ENCODE results near the gene C1orf116. TPM values are rescaled to one million over a fixed set of nuclear protein-coding genes. Genes with fewer than 3 reads are reported as not detected.

C1orf116 gene
- under 1 TPM in 1 of 2 donors, not detected in 1; 0.06 TPM for total RNA-seq

GRCh38 chr1:207032528-207033017 lies at the start of gene C1orf116:
C1orf116 (minus strand) TSS chr1:207032756; CDS start chr1:207027598, 5,158 bp downstream.
- ATAC-seq = no peak
- no peak within 1 kb of the TSS for H3K27ac Mint-ChIP-seq
- no peaks in the 10 kb centered on the region for H3K36me3 Mint-ChIP-seq
- no peaks in the 10 kb centered on the region for H3K9me3 Mint-ChIP-seq
- no peak for DNase-seq (ENCODE audit: low spot score in 2 of 2)

- ATAC-seq (no peak), DNase-seq (ENCODE audit: low spot score in 2 of 2) (no peak)
- no peaks in the 10 kb centered on the region for H3K9me3 Mint-ChIP-seq
- H3K27ac Mint-ChIP-seq = no peak overlapping the region
- H3K36me3 Mint-ChIP-seq = no peaks in the 10 kb centered on the region
Measured at GRCh38 chr1:207081806-207082205, 49.2 kb upstream of the C1orf116 start.

GRCh38 chr1:207081088-207081487 lies 48.5 kb upstream of the C1orf116 start:
- ATAC-seq (no peak), DNase-seq (ENCODE audit: low spot score in 2 of 2) (no peak)
- Mint-ChIP-seq H3K27ac (no peak overlapping the region), H3K36me3 (no peaks in the 10 kb centered on the region), H3K9me3 (no peaks in the 10 kb centered on the region)

GRCh38 chr1:207079706-207080241 lies 47.2 kb upstream of the C1orf116 start:
- ATAC-seq (no peak), DNase-seq (ENCODE audit: low spot score in 2 of 2) (no peak)
- no peaks in the 10 kb centered on the region for H3K36me3 Mint-ChIP-seq
- H3K9me3 Mint-ChIP-seq = no peaks in the 10 kb centered on the region
- H3K27ac Mint-ChIP-seq = no peak overlapping the region

- Mint-ChIP-seq H3K27ac (no peak overlapping the region), H3K36me3 (no peaks in the 10 kb centered on the region), H3K9me3 (no peaks in the 10 kb centered on the region)
- DNase-seq (ENCODE audit: low spot score in 2 of 2) (no peak), ATAC-seq (no peak)
Measured at GRCh38 chr1:207078578-207079132, 46.1 kb upstream of the C1orf116 start.

GRCh38 chr1:207077470-207078377 lies 45.2 kb upstream of the C1orf116 start:
- no peak overlapping the region for H3K27ac Mint-ChIP-seq
- DNase-seq (ENCODE audit: low spot score in 2 of 2) = peak in 1 of 2 donors; percentile 73
- no peaks in the 10 kb centered on the region for H3K36me3 Mint-ChIP-seq
- no peaks in the 10 kb centered on the region for H3K9me3 Mint-ChIP-seq
- peak; percentile 72 to 74 for ATAC-seq

GRCh38 chr1:207077012-207077411 lies 44.5 kb upstream of the C1orf116 start:
- H3K36me3 Mint-ChIP-seq = no peaks in the 10 kb centered on the region
- ATAC-seq = no peak
- DNase-seq (ENCODE audit: low spot score in 2 of 2) = no peak
- H3K9me3 Mint-ChIP-seq = no peaks in the 10 kb centered on the region
- no peak overlapping the region for H3K27ac Mint-ChIP-seq

- Mint-ChIP-seq H3K9me3 (no peaks in the 10 kb centered on the region), H3K27ac (no peak overlapping the region), H3K36me3 (no peaks in the 10 kb centered on the region)
- DNase-seq (ENCODE audit: low spot score in 2 of 2) = no peak
- no peak for ATAC-seq
Measured at GRCh38 chr1:207076181-207076955, 43.8 kb upstream of the C1orf116 start.

- no peak overlapping the region for H3K27ac Mint-ChIP-seq
- peaks cover 0 to 2% of the 10 kb centered on the region in 2 donors for H3K36me3 Mint-ChIP-seq
- ATAC-seq (no peak), DNase-seq (ENCODE audit: low spot score in 2 of 2) (no peak)
- H3K9me3 Mint-ChIP-seq = no peaks in the 10 kb centered on the region
Measured at GRCh38 chr1:207073906-207074820, 41.6 kb upstream of the C1orf116 start.

GRCh38 chr1:207072233-207072632 lies 39.7 kb upstream of the C1orf116 start:
- no peak for DNase-seq (ENCODE audit: low spot score in 2 of 2)
- no peak for ATAC-seq
- H3K9me3 Mint-ChIP-seq = no peaks in the 10 kb centered on the region

GRCh38 chr1:207071426-207071825 lies 38.9 kb upstream of the C1orf116 start:
- peaks cover 5 to 7% of the 10 kb centered on the region in 2 donors for H3K36me3 Mint-ChIP-seq
- H3K9me3 Mint-ChIP-seq = no peaks in the 10 kb centered on the region
- peak overlapping the region in 1 of 2 donors; percentile 36 for H3K27ac Mint-ChIP-seq
- no peak for DNase-seq (ENCODE audit: low spot score in 2 of 2)
- ATAC-seq = no peak

More at GRCh38 chr1:207072233-207072632, 39.7 kb upstream of the C1orf116 start:
- peaks cover 4 to 7% of the 10 kb centered on the region in 2 donors for H3K36me3 Mint-ChIP-seq
- H3K27ac Mint-ChIP-seq = no peak overlapping the region

GRCh38 chr1:207070811-207071210 lies 38.3 kb upstream of the C1orf116 start:
- H3K36me3 Mint-ChIP-seq = peaks cover 5 to 7% of the 10 kb centered on the region in 2 donors
- DNase-seq (ENCODE audit: low spot score in 2 of 2) (no peak), ATAC-seq (peak in 1 of 2 donors; percentile 58)
- peak overlapping the region in 1 of 2 donors; percentile 36 for H3K27ac Mint-ChIP-seq
- H3K9me3 Mint-ChIP-seq = no peaks in the 10 kb centered on the region

GRCh38 chr1:207069858-207070506 lies 37.4 kb upstream of the C1orf116 start:
- Mint-ChIP-seq H3K27ac (peak overlapping the region in 1 of 2 donors; percentile 17), H3K9me3 (no peaks in the 10 kb centered on the region), H3K36me3 (peaks cover 5 to 7% of the 10 kb centered on the region in 2 donors)
- DNase-seq (ENCODE audit: low spot score in 2 of 2) (no peak), ATAC-seq (no peak)

- H3K27ac Mint-ChIP-seq = peak overlapping the region; percentile 17 to 86
- DNase-seq (ENCODE audit: low spot score in 2 of 2) = no peak
- peaks cover 5 to 7% of the 10 kb centered on the region in 2 donors for H3K36me3 Mint-ChIP-seq
- no peaks in the 10 kb centered on the region for H3K9me3 Mint-ChIP-seq
- ATAC-seq = peak; percentile 87 to 94
Measured at GRCh38 chr1:207069061-207069460, 36.5 kb upstream of the C1orf116 start.

- ATAC-seq = no peak
- DNase-seq (ENCODE audit: low spot score in 2 of 2) = no peak
- peaks cover 5 to 7% of the 10 kb centered on the region in 2 donors for H3K36me3 Mint-ChIP-seq
- no peaks in the 10 kb centered on the region for H3K9me3 Mint-ChIP-seq
- H3K27ac Mint-ChIP-seq = no peak overlapping the region
Measured at GRCh38 chr1:207067665-207068064, 35.1 kb upstream of the C1orf116 start.
